RWPE2 (cell line): ENCODE measurements around the gene PDE4D.

Source experiments
- ATAC-seq: fragments of 200-7000 bp; cut with Tn5 transposase; 3 replicates; pipeline ENCODE4 v1.9.1; 2021; ENCODE audit warnings: low read depth
- DNase-seq: peaks from one replicate; pipeline ENCODE4 v3.0.0-alpha.2; 2020; ENCODE audit warnings: low spot score
- H3K27ac ChIP-seq: fragments of 450-650 bp; 2 replicates; pipeline ENCODE4 v1.5.1; 2017; ENCODE audit warnings: mild to moderate bottlenecking; ENCODE audit not compliant: poor library complexity, severe bottlenecking
- H3K27me3 ChIP-seq: fragments of 250-450 bp; sonication (Bioruptor Pico); 2 replicates; pipeline ENCODE4 v1.5.1; 2021; ENCODE audit warnings: mild to moderate bottlenecking, moderate library complexity; ENCODE audit not compliant: insufficient read depth, poor library complexity, severe bottlenecking
- H3K36me3 ChIP-seq: fragments of 250-450 bp; sonication (Bioruptor Pico); 2 replicates; pipeline ENCODE4 v1.5.1; 2020; ENCODE audit warnings: low read depth, mild to moderate bottlenecking, moderate library complexity
- H3K4me1 ChIP-seq: fragments of 250-450 bp; sonication (Bioruptor Pico); 2 replicates; pipeline ENCODE4 v1.5.1; 2021; ENCODE audit warnings: mild to moderate bottlenecking, moderate library complexity; ENCODE audit not compliant: insufficient read depth, poor library complexity, severe bottlenecking
- H3K4me3 ChIP-seq: fragments of 250-450 bp; sonication (Bioruptor Pico); 2 replicates; pipeline ENCODE4 v1.5.1; 2021; ENCODE audit warnings: mild to moderate bottlenecking, moderate library complexity; ENCODE audit not compliant: severe bottlenecking
- H3K9me3 ChIP-seq: fragments of 250-450 bp; sonication (Bioruptor Pico); 2 replicates; pipeline ENCODE4 v1.5.1; 2021; ENCODE audit warnings: mild to moderate bottlenecking, moderate library complexity; ENCODE audit not compliant: severe bottlenecking
- CTCF ChIP-seq: fragments of 450-650 bp; IDR thresholded peaks from one replicate; pipeline ENCODE4 v1.5.1; 2017; ENCODE audit warnings: mild to moderate bottlenecking, moderate library complexity; ENCODE audit not compliant: poor library complexity, severe bottlenecking

PDE4D gene

GRCh38 chr5:59728356-59728755, 165.2 kb downstream of the PDE4D start:
- Histone ChIP-seq H3K27ac (no peak overlapping the region), H3K36me3 (no peaks in the 10 kb centered on the region), H3K27me3 (no peaks in the 10 kb centered on the region), H3K9me3 (no peaks in the 10 kb centered on the region), H3K4me1 (peaks cover 27% of the 10 kb centered on the region), H3K4me3 (no peak overlapping the region)
- ATAC-seq (no peak), DNase-seq (no peak)
- TF ChIP-seq CTCF: no peak

GRCh38 chr5:59727186-59727585, 166.3 kb downstream of the PDE4D start:
- Histone ChIP-seq H3K4me1 (peaks cover 39% of the 10 kb centered on the region), H3K9me3 (no peaks in the 10 kb centered on the region), H3K27ac (no peak overlapping the region), H3K36me3 (no peaks in the 10 kb centered on the region), H3K4me3 (no peak overlapping the region), H3K27me3 (no peaks in the 10 kb centered on the region)
- ATAC-seq (no peak), DNase-seq (no peak)
- no peak for TF ChIP-seq CTCF

- Histone ChIP-seq H3K9me3 (no peaks in the 10 kb centered on the region), H3K4me3 (no peak overlapping the region), H3K27ac (peak overlapping the region; percentile 63), H3K27me3 (no peaks in the 10 kb centered on the region), H3K36me3 (no peaks in the 10 kb centered on the region), H3K4me1 (peaks cover 39% of the 10 kb centered on the region)
- no peak for DNase-seq
- TF ChIP-seq CTCF: no peak
- peak; percentile 49; the same call in 1 of the 3 replicates for ATAC-seq
Observed at GRCh38 chr5:59725392-59725767, 168.1 kb downstream of the PDE4D start.

GRCh38 chr5:59724482-59725391, 168.8 kb downstream of the PDE4D start:
- H3K4me3 ChIP-seq: no peak overlapping the region
- H3K27me3 ChIP-seq: no peaks in the 10 kb centered on the region
- ATAC-seq (peak; percentile 33; the same call in 1 of the 3 replicates), DNase-seq (no peak)
- peaks cover 39% of the 10 kb centered on the region for H3K4me1 ChIP-seq
- peak overlapping the region; percentile 63 for H3K27ac ChIP-seq
- H3K9me3 ChIP-seq: no peaks in the 10 kb centered on the region
- peak; percentile 86 for TF ChIP-seq CTCF
- H3K36me3 ChIP-seq: no peaks in the 10 kb centered on the region

- no peak overlapping the region for H3K4me3 ChIP-seq
- no peak for TF ChIP-seq CTCF
- H3K36me3 ChIP-seq: no peaks in the 10 kb centered on the region
- peaks cover 39% of the 10 kb centered on the region for H3K4me1 ChIP-seq
- peak; percentile 93 for ATAC-seq
- no peaks in the 10 kb centered on the region for H3K9me3 ChIP-seq
- H3K27ac ChIP-seq: peak overlapping the region; percentile 63
- H3K27me3 ChIP-seq: no peaks in the 10 kb centered on the region
- DNase-seq: no peak
Observed at GRCh38 chr5:59722874-59723273, 170.7 kb downstream of the PDE4D start.
